ENCODE measurements around the gene SLC28A1. TPM values are rescaled to one million over a fixed set of nuclear protein-coding genes. Genes with fewer than 3 reads are reported as not detected.
"Not testable (repeated sequence)": the region's sequence is repeated elsewhere in the genome, so short reads cannot be mapped to it uniquely, and the experiment has no call there.

Gene SLC28A1
- total RNA-seq, 1 experiment from 2014 or later: not detected

DNA sequence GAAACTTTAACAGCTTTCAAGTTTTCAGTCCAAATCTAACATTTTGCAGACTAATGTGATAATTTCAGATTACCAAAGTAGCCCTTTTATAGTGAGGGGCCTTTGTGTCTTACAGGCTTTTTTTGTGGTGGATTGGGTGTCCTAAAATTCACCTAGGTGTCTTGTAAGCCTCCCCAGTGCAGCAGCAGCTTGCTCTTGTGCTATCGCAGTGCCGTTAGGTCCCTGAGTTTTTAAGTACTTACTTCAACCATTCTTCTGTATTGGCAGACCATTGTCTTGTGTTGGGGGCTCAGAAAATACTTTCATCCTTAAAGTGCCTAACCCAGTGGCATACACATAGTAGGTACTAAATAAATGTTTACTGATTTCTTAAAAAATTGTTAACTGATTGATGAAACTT, 99.2 kb downstream of the SLC28A1 start:
- Histone ChIP-seq H3K27me3 (no peaks in the 10 kb centered on the region), H3K4me3 (no peak overlapping the region), H3K9me3 (no peaks in the 10 kb centered on the region), H3K36me3 (no peaks in the 10 kb centered on the region)
- DNase-seq: no peak

- Histone ChIP-seq H3K9me3 (no peaks in the 10 kb centered on the region), H3K27me3 (no peaks in the 10 kb centered on the region), H3K4me3 (no peak overlapping the region), H3K36me3 (no peaks in the 10 kb centered on the region)
- no peak for DNase-seq
Measured at GRCh38 chr15:84985158-84985557, 100.7 kb downstream of the SLC28A1 start.

DNA sequence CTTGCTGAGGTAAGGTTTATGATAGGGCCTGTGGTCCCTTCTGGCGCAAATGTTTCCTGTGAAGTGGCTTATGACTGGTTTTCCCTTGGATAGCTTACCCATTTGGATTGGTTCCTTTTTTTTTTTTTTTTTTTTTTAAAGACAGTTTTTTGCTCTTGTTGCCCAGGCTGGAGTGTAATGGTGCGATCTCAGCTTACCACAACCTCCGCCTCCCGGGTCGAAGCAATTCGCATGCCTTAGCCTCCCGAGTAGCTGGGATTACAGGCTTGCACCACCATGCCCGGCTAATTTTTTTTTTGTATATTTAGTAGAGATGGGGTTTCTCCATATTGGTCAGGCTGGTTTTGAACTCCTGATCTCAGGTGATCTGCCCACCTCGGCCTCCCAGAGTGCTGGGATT, 102.9 kb downstream of the SLC28A1 start:
- DNase-seq, H3K9me3 ChIP-seq, H3K36me3 ChIP-seq, H3K4me3 ChIP-seq, H3K27me3 ChIP-seq: not testable (repeated sequence)

- H3K27me3 ChIP-seq: no peaks in the 10 kb centered on the region
- H3K9me3 ChIP-seq: no peaks in the 10 kb centered on the region
- H3K36me3 ChIP-seq: no peaks in the 10 kb centered on the region
- no peak overlapping the region for H3K4me3 ChIP-seq
- DNase-seq: no peak
Measured at GRCh38 chr15:84987949-84988624, 103.6 kb downstream of the SLC28A1 start.

DNA sequence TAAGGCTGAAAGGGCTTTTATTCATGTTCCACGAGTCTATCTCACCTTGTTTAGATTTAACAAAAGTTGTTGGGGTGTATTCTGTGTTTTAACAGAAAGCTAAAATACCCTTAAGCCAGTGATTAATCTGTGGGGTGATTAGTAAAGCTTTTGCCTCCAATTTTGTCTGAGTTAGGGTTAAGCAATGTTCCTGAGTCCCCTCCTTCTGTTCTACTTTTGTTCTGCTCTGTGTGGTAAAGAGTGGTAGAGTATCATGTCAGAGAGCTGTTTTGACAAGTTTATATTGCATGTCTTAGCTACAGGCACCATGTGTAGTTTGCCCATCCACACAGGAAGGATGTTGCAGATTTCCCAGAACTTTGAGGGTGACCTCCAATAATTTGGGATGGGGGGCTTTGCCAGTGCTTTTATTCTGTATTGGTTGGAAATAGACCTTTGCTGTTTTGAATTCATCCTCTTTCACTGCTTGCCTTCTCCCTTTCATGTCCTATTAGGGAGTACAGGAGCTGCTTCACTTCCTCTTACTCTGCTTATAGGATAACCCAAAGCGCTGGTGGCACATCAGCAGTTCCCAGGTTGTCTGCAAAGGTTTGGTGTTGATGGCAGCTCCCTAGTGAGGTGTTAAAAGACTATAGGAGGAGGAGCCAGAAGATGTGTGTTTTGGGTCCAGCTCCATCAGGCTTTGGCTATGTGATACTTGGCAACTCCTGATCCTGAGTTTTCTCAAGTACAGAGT, 104.6 kb downstream of the SLC28A1 start:
- H3K36me3 ChIP-seq: no peaks in the 10 kb centered on the region
- H3K4me3 ChIP-seq: no peak overlapping the region
- DNase-seq: no peak
- H3K27me3 ChIP-seq: no peaks in the 10 kb centered on the region
- H3K9me3 ChIP-seq: no peaks in the 10 kb centered on the region

GRCh38 chr15:84990507-84990906, 106.0 kb downstream of the SLC28A1 start:
- H3K4me3 ChIP-seq: no peak overlapping the region
- H3K27me3 ChIP-seq: no peaks in the 10 kb centered on the region
- no peaks in the 10 kb centered on the region for H3K36me3 ChIP-seq
- DNase-seq: no peak
- no peaks in the 10 kb centered on the region for H3K9me3 ChIP-seq

GRCh38 chr15:84991014-84991712, 106.7 kb downstream of the SLC28A1 start:
- H3K27me3 ChIP-seq: no peaks in the 10 kb centered on the region
- DNase-seq: no peak
- H3K9me3 ChIP-seq: no peaks in the 10 kb centered on the region
- H3K36me3 ChIP-seq: no peaks in the 10 kb centered on the region
- H3K4me3 ChIP-seq: no peak overlapping the region

DNA sequence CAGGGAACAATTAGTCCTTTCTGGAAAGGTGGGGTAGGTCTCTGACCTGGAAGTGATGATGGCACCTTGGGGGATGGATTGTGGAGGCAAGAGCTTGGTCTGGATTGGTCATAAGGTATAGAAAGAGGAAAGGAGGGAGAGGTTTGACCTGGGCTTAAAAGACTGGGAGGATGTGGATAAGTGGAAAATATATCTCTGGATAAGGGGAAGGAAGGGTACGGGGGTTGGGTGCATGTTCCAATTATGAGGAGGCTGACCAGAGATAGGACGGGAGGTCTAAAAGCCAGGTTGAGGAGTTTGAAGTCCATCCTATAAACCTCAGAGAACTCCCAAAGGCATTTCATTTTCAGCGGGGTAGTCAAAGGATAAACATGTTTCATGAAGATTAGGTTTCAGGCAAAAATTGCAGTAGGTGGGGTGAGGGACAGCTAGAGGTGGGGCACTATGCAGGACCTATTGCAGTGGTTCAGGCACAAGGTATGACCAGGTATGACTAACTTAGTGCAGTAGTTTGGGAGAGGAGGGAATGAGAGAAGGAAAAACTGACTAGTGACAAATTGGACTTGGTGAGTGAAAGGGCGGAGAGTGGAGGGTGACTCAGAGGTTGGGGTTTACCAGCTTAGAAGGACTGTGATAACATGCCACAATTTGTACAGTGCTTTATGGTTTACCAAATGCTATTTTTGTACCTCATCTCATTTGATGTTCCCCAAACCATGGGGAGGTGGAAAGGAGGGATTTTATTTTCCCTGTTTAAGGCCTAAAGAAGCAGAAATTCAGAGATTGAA, 107.9 kb downstream of the SLC28A1 start:
- DNase-seq: peak; percentile 73
- Histone ChIP-seq H3K36me3 (no peaks in the 10 kb centered on the region), H3K27me3 (no peaks in the 10 kb centered on the region), H3K9me3 (no peaks in the 10 kb centered on the region), H3K4me3 (no peak overlapping the region)

Other genes with a start within 250 kb of the SLC28A1 start
- 34.2 and 34.3 TPM in 2 replicates for gene WDR73, start 230.4 kb upstream of the SLC28A1 start, total RNA-seq (2014; rRNA removed; shearing (Covaris generic); ENCODE audit: low replicate concordance)
- gene NMB, start 226.5 kb upstream of the SLC28A1 start, total RNA-seq (2014; rRNA removed; shearing (Covaris generic); ENCODE audit: low replicate concordance): 0.25 TPM in 1 of 2 replicates, not detected in the other
- gene SEC11A, start 168.5 kb upstream of the SLC28A1 start, total RNA-seq (2014; rRNA removed; shearing (Covaris generic); ENCODE audit: low replicate concordance): 294 and 550 TPM in 2 replicates
- gene ZNF592, start 136.1 kb upstream of the SLC28A1 start, total RNA-seq (2014; rRNA removed; shearing (Covaris generic); ENCODE audit: low replicate concordance): 2.6 and 4.6 TPM in 2 replicates
- 1.1 TPM in 1 of 2 replicates, not detected in the other for gene ALPK3, start 67.3 kb upstream of the SLC28A1 start, total RNA-seq (2014; rRNA removed; shearing (Covaris generic); ENCODE audit: low replicate concordance)
- gene PDE8A, start 97.2 kb downstream of the SLC28A1 start, total RNA-seq (2014; rRNA removed; shearing (Covaris generic); ENCODE audit: low replicate concordance): 7.9 and 12.5 TPM in 2 replicates

Measured in MG63 (cell line).